B cell (primary cell): ENCODE measurements around the gene PDX1. TPM values are rescaled to one million over a fixed set of nuclear protein-coding genes. Genes with fewer than 3 reads are reported as not detected.

ENCODE experiments used
- ATAC-seq: fragments of 200-7000 bp; cut with Tn5 transposase; one replicate; pipeline ENCODE4 v1.10.0; 2021; ENCODE audit warnings: low read depth, mild to moderate bottlenecking, moderate number of reproducible peaks, moderate library complexity
- CTCF ChIA-PET: fragments of 350-600 bp; sonication (Branson Sonifier 250); formaldehyde crosslinking; loops from one replicate; lab custom pipeline; 2021; ENCODE audit warnings: antibody characterized with exemption, inconsistent platforms; lab: Charles Lee
- POLR2A ChIA-PET: fragments of 350-600 bp; sonication (Branson Sonifier 250); formaldehyde crosslinking; loops from one replicate; lab custom pipeline; 2021; ENCODE audit warnings: antibody characterized with exemption; lab: Charles Lee
- DNase-seq: peaks from one replicate; pipeline ENCODE4 v3.0.0; 2013
- H2AFZ ChIP-seq: 2 replicates; pipeline ENCODE4 v1.6.1; 2012; ENCODE audit warnings: mild to moderate bottlenecking, low read depth, low read length; ENCODE audit not compliant: insufficient read depth, poor library complexity, severe bottlenecking
- H3K27ac ChIP-seq, 2 donors: 1 replicate in 1 of 2; 2 replicates in 1 of 2; pipeline ENCODE4 v1.5.1; 2012 to 2013; ENCODE audit warnings: low read length in 2 of 2, mild to moderate bottlenecking in 2 of 2, moderate library complexity in 1 of 2
- H3K27me3 ChIP-seq, 4 experiments: fragments of 200-600 bp in 1 of 4; sonication (generic) in 1 of 4; replicated peaks in 1 of 4; 1 replicate in 2 of 4; 2 replicates in 2 of 4; pipeline versions ENCODE4 v1.6.1 to v1.7.0; 2013 to 2016; ENCODE audit warnings: low read length in 3 of 4, mild to moderate bottlenecking in 2 of 4, mixed read lengths in 1 of 4, moderate library complexity in 1 of 4; ENCODE audit not compliant: insufficient read depth in 4 of 4, control insufficient read depth in 3 of 4; ENCODE audit errors: control extremely low read depth in 1 of 4
- H3K36me3 ChIP-seq, 2 experiments: replicated peaks in 1 of 2; 1 replicate in 1 of 2; 2 replicates in 1 of 2; pipeline versions ENCODE4 v1.6.1 to v1.7.1; 2013; ENCODE audit warnings: low read length in 1 of 2; ENCODE audit not compliant: insufficient read depth in 2 of 2, control insufficient read depth in 1 of 2; ENCODE audit errors: control extremely low read depth in 1 of 2, extremely low read depth in 1 of 2
- H3K4me1 ChIP-seq, 2 donors: fragments of 200-600 bp in 1 of 2; sonication (generic) in 1 of 2; 1 replicate in 1 of 2; 2 replicates in 1 of 2; pipeline versions ENCODE4 v1.5.1 to v1.6.1; 2013 to 2017; ENCODE audit warnings: low read length in 2 of 2; ENCODE audit not compliant: control insufficient read depth in 2 of 2, insufficient read depth in 2 of 2
- H3K4me2 ChIP-seq: replicated peaks from 2 replicates; pipeline ENCODE3; 2012; ENCODE audit warnings: mild to moderate bottlenecking, low read depth, low read length; ENCODE audit not compliant: poor library complexity, severe bottlenecking
- H3K4me3 ChIP-seq, 5 experiments: fragments of 200-600 bp in 1 of 5; sonication (generic) in 1 of 5; 1 replicate in 3 of 5; 2 replicates in 2 of 5; pipeline versions ENCODE4 v1.5.1 to v1.7.0; 2011 to 2016; ENCODE audit warnings: low read length in 4 of 5, mild to moderate bottlenecking in 4 of 5, low read depth in 2 of 5, control low read depth in 1 of 5, moderate library complexity in 1 of 5; ENCODE audit not compliant: insufficient read depth in 1 of 5; ENCODE audit errors: control extremely low read depth in 1 of 5, extremely low read depth in 1 of 5
- H3K79me2 ChIP-seq: fragments of 200-600 bp; sonication (generic); one replicate; pipeline ENCODE4 v1.6.0; 2016; ENCODE audit warnings: low read length; ENCODE audit not compliant: control insufficient read depth, insufficient read depth
- H3K9ac ChIP-seq: fragments of 200-600 bp; sonication (generic); 2 replicates; pipeline ENCODE4 v1.6.1; 2017; ENCODE audit warnings: mild to moderate bottlenecking, low read length, moderate library complexity
- H3K9me3 ChIP-seq, 3 donors: one replicate each; pipeline versions ENCODE4 v1.6.1 to v1.7.1; 2013; ENCODE audit warnings: low read length in 2 of 3; ENCODE audit not compliant: control insufficient read depth in 2 of 3, insufficient read depth in 1 of 3; ENCODE audit errors: control extremely low read depth in 1 of 3
- H4K20me1 ChIP-seq: 2 replicates; pipeline ENCODE4 v1.6.0; 2012; ENCODE audit warnings: mild to moderate bottlenecking, low read length; ENCODE audit not compliant: insufficient read depth, control insufficient read depth, poor library complexity, severe bottlenecking
- H3K27ac Mint-ChIP-seq: one replicate; pipeline ENCODE4 v1.8.0; 2021; ENCODE audit warnings: mixed read lengths
- H3K27me3 Mint-ChIP-seq: one replicate; pipeline ENCODE4 v1.8.0; 2021; ENCODE audit warnings: mixed read lengths
- H3K4me1 Mint-ChIP-seq: one replicate; pipeline ENCODE4 v1.8.0; 2021; ENCODE audit warnings: mixed read lengths
- H3K4me3 Mint-ChIP-seq: one replicate; pipeline ENCODE4 v1.8.0; 2021; ENCODE audit warnings: mixed read lengths
- H3K9me3 Mint-ChIP-seq: one replicate; pipeline ENCODE4 v1.8.0; 2022; ENCODE audit warnings: mixed read lengths; ENCODE audit not compliant: insufficient read depth
- EZH2 ChIP-seq: IDR thresholded peaks from 2 replicates; pipeline ENCODE4 v1.6.1; 2012; ENCODE audit warnings: borderline replicate concordance, low read depth, mild to moderate bottlenecking, moderate library complexity, low read length; ENCODE audit not compliant: insufficient read depth, poor library complexity, severe bottlenecking
- WGBS: methylation state at CpG from one replicate; pipeline ENCODE4 v1.1.5; 2013; ENCODE audit warnings: missing lambda C conversion rate; ENCODE audit not compliant: insufficient coverage; 5-methylcytosine and 5-hydroxymethylcytosine counted together
- intact Hi-C: fragments of 100-400 bp; cut with micrococcal nuclease; formaldehyde crosslinking; loops from one replicate; pipeline ENCODE4 v1.10.0; 2022
- polyA plus RNA-seq: library from polyadenylated mRNA; depleted of rRNA; stranded (reverse); fragments of >200 nt; gene quantifications from 2 replicates; pipeline ENCODE4 v1.2.3, GENCODE V29; 2012
- total RNA-seq, 2 donors: library from RNA; stranded (reverse); fragments of 120-200 nt in 1 of 2; gene quantifications; 1 replicate in 1 of 2; 2 replicates in 1 of 2; pipeline versions ENCODE4 v1.2.3 to v1.2.4, GENCODE V29; 2013 to 2022
- TF ChIP-seq, protein P1 (sequence below): fragments of 200-600 bp; IDR thresholded peaks from one replicate; pipeline ENCODE4 v1.8.0; 2022; ENCODE audit warnings: antibody characterized with exemption, mild to moderate bottlenecking

PDX1 gene
- total and polyA plus RNA-seq, 2 donors (not counting 1 experiment from before 2014, with no cell fraction given) = not detected

- H3K9ac ChIP-seq = no peak overlapping the region
- H3K27me3 ChIP-seq = peaks cover 0 to 38% (median 20%) of the 10 kb centered on the region in 4 experiments
- no peaks in the 10 kb centered on the region for H4K20me1 ChIP-seq
- H3K27me3 Mint-ChIP-seq = peaks cover 60% of the 10 kb centered on the region
- H2AFZ ChIP-seq = no peak overlapping the region
- H3K79me2 ChIP-seq = no peaks in the 10 kb centered on the region
- intact Hi-C loops = no loop called here
- ATAC-seq (no peak), DNase-seq (no peak)
- H3K4me1 ChIP-seq = no peaks in the 10 kb centered on the region
- ChIA-PET CTCF (no interaction called here), POLR2A (no interaction called here)
- no peak overlapping the region for H3K27ac Mint-ChIP-seq
- H3K4me1 Mint-ChIP-seq = no peaks in the 10 kb centered on the region
- 83% methylated on average over 1 of the region's 5 CpGs for WGBS
- peaks cover 4% of the 10 kb centered on the region for H3K9me3 Mint-ChIP-seq
- H3K36me3 ChIP-seq = no peaks in the 10 kb centered on the region
- H3K27ac ChIP-seq = no peak overlapping the region
- TF ChIP-seq, protein P1, sequence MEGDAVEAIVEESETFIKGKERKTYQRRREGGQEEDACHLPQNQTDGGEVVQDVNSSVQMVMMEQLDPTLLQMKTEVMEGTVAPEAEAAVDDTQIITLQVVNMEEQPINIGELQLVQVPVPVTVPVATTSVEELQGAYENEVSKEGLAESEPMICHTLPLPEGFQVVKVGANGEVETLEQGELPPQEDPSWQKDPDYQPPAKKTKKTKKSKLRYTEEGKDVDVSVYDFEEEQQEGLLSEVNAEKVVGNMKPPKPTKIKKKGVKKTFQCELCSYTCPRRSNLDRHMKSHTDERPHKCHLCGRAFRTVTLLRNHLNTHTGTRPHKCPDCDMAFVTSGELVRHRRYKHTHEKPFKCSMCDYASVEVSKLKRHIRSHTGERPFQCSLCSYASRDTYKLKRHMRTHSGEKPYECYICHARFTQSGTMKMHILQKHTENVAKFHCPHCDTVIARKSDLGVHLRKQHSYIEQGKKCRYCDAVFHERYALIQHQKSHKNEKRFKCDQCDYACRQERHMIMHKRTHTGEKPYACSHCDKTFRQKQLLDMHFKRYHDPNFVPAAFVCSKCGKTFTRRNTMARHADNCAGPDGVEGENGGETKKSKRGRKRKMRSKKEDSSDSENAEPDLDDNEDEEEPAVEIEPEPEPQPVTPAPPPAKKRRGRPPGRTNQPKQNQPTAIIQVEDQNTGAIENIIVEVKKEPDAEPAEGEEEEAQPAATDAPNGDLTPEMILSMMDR = no peak
- no peak for TF ChIP-seq EZH2
- H3K4me3 ChIP-seq = no peak overlapping the region
- no peak overlapping the region for H3K4me2 ChIP-seq
- H3K4me3 Mint-ChIP-seq = no peak overlapping the region
- peaks cover 1 to 10% (median 6%) of the 10 kb centered on the region in 3 donors for H3K9me3 ChIP-seq
Measured at GRCh38 chr13:27878274-27878673, 41.5 kb upstream of the PDX1 start.

GRCh38 chr13:27889471-27889870 lies 30.3 kb upstream of the PDX1 start:
- H3K79me2 ChIP-seq = no peaks in the 10 kb centered on the region
- no peak overlapping the region for H3K27ac Mint-ChIP-seq
- no peak for TF ChIP-seq EZH2
- TF ChIP-seq, protein P1 = no peak
- peaks cover 7% of the 10 kb centered on the region for H3K9me3 Mint-ChIP-seq
- POLR2A ChIA-PET = no interaction called here
- H3K4me3 Mint-ChIP-seq = no peak overlapping the region
- DNase-seq (no peak), ATAC-seq (no peak)
- H4K20me1 ChIP-seq = no peaks in the 10 kb centered on the region
- peaks cover 0 to 7% (median 3%) of the 10 kb centered on the region in 4 experiments for H3K27me3 ChIP-seq
- intact Hi-C loops = no loop called here
- peaks cover 0 to 9% (median 3%) of the 10 kb centered on the region in 3 donors for H3K9me3 ChIP-seq
- no peak overlapping the region for H3K9ac ChIP-seq
- H3K4me3 ChIP-seq = no peak overlapping the region
- WGBS = no CpG with 5 or more reads among the region's 5 CpGs
- H3K27ac ChIP-seq = no peak overlapping the region
- no peaks in the 10 kb centered on the region for H3K4me1 Mint-ChIP-seq
- H3K4me2 ChIP-seq = no peak overlapping the region
- peaks cover 49% of the 10 kb centered on the region for H3K27me3 Mint-ChIP-seq
- no peaks in the 10 kb centered on the region for H3K36me3 ChIP-seq
- CTCF ChIA-PET = interaction anchor here (1.2 kb wide), 1 partner anchor 63 kb away, joined by 3 read pairs; no protein-coding TSS in a partner anchor
- H2AFZ ChIP-seq = no peak overlapping the region
- H3K4me1 ChIP-seq = no peaks in the 10 kb centered on the region
